ENCODE data around the gene BCO1.
"Not testable (repeated sequence)": the region's sequence is repeated elsewhere in the genome, so short reads cannot be mapped to it uniquely, and the experiment has no call there.

The BCO1 gene, protein sequence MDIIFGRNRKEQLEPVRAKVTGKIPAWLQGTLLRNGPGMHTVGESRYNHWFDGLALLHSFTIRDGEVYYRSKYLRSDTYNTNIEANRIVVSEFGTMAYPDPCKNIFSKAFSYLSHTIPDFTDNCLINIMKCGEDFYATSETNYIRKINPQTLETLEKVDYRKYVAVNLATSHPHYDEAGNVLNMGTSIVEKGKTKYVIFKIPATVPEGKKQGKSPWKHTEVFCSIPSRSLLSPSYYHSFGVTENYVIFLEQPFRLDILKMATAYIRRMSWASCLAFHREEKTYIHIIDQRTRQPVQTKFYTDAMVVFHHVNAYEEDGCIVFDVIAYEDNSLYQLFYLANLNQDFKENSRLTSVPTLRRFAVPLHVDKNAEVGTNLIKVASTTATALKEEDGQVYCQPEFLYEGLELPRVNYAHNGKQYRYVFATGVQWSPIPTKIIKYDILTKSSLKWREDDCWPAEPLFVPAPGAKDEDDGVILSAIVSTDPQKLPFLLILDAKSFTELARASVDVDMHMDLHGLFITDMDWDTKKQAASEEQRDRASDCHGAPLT

DNA sequence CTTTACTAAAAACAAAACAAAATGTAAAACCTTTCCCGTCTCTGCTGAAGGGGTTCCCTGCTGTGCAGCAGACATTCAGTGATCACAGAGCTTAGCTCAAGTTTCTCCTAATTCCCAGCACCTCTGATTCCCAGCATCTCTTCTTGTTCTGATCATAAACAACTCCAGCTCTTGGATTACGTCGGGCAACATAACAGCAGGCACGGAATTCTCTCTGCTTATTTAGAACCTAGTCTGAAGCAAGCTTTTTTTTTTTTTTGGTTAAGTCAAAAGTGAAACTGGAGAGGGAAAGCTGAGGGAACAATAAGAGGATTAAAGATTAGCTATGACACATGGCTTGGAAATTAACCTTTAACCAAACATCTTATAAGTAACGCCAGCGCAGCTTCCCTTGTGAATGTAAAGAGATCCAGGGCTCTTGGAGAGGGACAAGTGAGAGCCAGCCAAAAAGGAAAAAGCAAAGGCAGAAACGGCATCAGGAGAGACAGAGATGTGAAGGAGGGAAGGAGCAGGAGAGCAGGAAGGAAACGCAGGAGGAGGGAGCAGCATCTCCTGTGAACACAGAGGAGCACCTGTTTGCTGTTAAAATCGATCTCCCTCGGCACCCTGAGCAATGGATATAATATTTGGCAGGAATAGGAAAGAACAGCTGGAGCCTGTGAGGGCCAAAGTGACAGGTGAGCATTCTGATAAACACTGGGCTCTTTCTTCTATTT lies at the start of gene BCO1:
BCO1 (plus strand) TSS at position 394 of the 716 bp plus-strand sequence; CDS start at position 614, 220 bp downstream.
- DNase-seq, result peak; percentile 49

DNA sequence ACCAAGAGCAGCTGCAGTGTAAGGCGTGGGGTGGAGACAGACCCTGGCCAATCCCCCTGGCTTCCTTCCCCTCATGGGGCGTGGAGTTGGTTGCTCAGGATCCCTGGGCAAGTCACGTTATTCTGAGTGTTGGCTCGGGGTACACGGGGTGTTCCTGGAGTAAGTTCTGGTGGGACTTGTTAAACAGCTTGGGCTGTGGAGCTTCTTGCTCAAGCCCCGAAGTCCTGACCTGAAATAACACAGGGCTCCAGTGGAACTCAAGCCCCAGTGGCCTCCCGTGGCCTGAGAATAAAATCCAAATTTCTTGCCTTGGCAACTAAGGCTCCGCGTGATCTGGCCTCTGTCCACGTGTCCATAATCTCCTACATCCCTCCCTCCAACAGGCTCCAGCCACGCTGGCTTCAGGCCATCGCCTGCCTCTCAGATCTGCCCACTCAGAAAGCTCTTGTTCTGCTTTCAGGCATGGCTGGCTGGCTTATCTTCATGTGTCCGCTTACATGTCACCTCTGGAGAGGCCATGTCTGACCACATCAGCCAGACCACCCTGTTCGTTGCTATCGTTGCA lies 49.3 kb upstream of the BCO1 start:
- DNase-seq, result no peak

DNA sequence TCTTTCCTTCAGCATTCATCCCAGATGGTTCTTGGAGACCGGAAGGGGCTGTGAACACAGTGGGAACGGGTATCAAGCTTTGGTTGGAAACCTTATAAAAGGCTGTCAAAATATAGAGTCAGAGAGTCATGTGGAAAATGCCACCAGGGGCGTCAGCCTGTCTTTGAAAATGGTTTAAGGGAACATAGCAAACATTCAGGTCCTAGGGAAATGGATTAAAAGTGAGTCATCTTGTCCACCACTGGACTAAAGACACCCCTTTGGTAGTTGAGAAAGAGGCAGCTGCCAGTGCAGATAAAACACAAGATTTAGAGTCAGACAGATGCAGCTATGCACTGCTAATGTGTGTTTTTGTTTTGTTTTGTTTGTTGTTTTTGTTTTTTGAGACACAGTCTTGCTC lies 47.8 kb upstream of the BCO1 start:
- DNase-seq, result no peak

DNA sequence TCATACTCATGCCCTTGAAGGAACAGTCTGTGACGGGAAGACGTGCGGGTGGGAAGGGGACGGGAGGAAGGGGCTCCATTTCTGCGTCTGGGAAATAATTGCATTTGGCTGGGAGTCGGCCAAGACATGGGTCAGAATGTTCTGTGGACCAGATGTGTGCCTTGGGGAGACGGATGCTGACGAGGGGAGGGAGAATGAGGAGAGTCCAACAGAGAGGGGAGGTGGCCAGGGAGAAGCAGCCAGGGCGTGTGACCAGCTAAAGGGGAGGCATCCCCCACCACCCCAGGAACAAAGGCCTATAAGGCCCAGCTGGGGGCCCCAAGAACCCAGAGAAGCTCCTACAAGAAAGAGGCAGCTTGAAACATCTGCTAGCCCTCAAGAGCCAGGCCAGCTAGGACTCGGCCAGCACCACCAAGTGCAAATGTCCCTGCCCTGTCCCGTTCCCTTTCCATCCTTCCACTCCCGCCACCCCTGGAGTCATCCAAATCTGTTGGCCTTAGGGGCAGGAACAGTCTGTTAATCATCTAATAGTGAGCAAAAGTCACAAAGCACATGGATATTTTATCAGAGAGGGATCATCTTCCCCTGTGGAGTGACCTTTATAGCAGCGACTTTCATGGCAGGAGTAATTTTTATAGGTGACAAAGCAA lies 42.5 kb upstream of the BCO1 start:
- DNase-seq, result no peak

DNA sequence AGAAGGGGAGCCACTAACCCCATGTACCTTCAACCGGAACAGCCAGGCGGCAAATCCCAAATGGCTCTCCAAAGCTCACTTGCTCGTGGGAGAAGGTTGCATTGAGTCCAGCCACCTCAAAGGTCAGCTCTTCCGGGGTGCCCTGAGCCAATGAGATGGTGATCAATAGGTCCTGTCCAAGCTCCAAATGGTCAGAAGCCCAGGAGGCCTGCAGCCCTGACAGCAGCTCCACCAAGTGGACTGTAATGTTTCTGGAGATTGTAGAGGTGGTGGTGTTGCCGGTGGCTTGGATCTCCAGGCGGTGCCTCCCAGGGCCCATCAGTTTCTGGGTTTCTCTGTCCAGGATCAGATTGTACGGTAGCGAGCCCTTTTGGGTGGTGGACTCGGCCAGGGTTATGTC lies 39.9 kb upstream of the BCO1 start:
- DNase-seq, result no peak

DNA sequence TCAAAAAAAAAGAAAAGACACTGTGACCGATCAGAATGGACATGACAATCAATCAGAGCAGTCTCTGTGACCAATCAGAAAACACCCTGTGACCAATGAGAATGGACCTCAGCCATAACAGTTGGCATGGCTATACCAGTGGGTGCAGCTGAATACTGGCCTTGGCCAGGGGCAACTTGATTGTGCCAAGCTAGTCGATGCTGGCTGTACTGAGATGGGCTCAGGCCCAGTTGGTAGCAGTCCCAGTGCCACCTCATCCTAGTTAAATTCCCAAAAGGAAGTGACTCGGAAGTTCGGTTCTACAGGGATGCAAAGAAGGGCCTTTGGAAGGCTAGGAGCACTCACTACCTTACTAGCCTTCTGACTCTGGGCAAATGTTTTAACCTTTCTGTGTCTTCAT lies 37.2 kb upstream of the BCO1 start:
- DNase-seq, result no peak

DNA sequence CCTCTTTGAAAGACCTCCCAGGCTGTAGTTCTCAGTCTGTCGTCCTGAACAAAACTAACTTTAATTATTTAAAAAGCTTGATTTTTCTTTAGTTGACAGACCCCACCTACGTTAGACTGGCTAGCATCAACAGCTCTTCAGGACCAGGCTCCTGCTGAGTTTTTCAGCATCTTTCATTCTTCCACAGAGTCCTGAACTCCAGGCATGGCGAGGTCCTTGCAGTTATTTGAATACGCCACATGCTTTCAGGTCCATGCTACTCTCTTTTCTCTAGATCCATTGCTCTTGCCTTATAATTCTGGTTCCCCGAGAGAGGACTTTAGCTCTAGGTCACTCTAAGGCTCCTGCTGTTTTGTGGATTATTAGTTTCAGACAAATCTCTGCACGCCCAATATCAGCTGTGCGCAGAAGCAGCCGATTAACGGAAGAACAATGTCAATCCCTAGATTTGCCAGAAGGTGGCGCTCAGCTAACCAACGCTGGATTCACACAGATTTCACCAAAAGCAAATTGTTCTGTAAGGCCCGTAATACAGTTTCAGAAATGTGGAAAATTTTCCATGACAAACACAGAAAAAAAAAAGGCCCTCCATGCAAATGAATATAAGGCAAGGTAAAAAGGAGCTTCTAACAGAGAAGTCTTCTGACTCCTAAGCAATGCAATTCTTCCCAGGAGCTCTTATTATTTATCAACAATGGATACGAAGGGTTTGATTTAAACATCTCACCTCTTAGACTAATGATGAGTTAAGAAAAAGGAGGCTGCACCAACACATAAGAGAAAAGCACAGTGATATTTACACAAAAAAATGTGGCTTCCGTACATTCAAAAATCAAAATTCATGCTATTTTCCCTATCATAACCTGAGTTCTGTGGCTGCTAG lies 33.5 kb upstream of the BCO1 start:
- DNase-seq, result peak; percentile 57

DNA sequence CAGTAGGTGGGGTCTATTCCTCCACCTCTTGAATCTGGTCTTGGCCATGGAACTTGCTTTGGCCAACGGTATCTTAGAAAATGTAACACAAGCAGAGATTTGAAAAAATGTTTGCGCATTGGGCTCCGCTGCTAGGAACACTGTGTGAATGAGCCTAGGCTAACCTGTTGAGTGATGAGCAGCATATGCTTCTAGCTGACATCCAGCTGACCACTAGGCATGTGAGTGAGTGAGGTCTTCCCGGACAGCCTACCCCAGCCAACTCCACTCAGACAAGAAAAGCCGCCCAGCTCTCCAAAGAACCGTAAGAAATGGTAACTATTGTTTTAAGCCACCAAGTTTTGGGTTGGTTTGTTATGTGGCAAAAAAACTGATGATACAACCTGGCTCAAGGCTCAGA lies 31.4 kb upstream of the BCO1 start:
- DNase-seq, result no peak

DNA sequence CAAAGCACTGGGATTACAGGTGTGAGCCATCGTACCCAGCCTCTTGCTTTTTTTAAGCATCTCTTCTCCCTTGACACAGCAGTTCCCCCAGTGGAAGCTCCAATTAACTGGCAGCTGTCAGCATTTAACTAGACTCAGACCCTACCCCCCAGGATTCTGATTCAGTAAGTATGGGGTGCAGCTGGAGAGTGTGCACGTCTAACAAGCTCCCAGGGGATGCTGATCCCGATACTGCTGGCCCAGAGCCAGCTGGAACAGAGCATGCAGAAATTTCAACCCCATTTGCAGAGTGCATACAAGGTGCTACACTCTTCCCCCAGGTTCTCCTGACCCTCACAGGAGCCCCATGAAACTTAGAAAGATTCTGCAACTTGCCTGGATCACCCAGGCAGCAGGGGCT lies 27.7 kb upstream of the BCO1 start:
- no peak for DNase-seq

DNA sequence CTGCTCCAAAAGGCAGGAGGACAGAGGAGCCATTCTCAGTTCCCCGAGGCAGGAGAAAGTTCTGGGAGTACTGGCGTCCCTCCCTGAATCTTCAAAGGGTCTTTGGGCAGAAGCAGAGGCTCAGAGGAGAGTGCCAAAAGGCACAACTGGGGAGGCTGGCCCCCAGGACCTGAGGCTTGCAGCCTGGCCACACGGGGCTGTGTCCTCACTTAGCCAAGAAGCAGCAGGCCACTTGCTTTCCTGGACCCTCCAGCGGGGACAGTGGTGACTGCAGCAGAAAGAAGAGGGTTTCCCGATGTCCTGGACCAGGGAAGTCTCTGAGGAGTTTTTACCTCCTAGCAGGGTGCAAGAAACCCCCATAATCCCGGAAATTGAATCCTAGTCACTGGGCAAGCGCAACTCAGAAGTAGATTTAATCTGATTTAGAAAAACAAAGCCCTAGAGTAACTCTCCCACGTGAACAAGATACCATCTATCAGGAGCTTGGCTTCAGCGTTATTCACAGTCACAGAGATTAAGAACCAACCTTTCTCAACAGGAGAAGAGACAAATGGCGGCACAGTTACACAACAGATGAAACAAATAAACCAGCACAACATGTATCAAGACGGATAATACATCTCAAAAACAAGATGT lies 25.5 kb upstream of the BCO1 start:
- no peak for DNase-seq

DNA sequence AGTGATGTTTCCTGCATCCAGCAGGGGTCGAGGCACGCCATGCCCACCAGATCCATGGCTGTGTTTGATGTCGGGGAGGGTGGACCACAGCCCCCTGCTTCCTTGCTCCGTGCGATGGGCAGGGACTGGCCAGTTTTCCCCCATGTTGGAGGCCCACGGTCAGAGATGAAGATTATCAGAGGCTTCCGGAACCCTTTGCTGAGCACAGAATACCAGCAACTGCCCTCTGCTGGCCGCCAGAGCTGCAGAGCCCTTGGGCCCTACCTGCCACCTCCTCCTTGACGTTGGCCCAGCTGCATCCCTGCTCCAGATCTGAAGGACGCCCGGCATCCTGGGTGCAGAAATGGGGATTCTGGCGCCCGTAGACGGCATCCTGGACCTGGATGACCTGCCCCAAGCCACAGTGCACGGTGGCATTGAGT lies 23.7 kb upstream of the BCO1 start:
- DNase-seq, result no peak

DNA sequence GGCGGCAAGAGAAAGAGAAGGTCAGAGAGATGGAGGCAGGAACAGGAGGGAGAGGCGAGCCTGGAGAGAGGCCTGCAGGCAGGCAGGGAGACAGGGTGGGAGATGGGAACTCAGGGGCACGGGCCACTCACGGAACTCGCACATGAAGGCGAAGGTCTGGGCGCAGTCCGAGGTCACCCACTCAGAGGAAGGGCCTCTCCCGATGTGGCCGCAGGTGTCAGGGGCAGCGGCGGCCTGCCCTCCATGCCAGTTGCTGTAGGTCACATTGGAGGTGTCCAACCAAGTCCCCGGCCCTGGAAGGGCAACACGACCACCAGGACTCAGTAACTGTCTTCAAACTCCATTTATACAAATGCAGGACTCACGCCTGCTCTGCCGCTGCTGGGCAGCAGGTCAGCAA lies 22.4 kb upstream of the BCO1 start:
- no peak for DNase-seq

DNA sequence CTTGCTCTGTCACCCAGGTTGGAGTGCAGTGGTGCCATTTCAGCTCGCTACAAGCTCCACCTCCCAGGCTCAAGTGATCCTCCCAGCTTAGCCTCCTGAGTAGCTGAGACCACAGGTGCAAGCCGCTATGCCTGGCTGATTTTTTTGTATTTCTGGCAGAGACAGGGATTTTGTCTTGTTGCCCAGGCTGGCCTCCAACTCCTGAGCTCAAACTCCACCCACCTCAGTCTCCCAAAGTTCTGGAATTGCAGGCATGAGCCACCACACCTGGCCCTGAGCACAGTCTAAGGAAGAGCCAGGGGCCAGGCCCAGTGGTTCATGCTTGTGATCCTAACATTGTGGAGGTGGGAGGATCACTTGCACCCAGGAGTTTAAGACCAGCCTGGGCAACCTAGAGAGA lies 21.8 kb upstream of the BCO1 start:
- DNase-seq, result no peak

DNA sequence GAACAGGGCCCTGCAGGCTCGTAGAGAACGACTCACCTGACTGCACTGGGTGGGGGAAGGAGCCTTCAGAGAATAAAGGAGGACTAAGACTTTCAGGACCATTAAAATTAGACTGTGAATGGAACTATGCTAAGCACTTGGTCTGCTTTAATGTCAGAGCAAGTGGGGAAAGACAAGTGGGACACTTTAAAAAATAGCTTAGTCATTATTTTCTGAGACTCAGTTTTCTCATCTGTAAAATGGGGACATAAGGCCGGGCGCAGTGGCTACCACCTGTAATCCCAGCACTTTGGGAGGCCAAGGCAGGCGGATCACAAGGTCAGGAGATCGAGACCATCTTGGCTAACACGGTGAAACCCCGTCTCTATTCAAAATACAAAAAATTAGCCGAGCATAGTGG lies 19.3 kb upstream of the BCO1 start:
- DNase-seq, result no peak

DNA sequence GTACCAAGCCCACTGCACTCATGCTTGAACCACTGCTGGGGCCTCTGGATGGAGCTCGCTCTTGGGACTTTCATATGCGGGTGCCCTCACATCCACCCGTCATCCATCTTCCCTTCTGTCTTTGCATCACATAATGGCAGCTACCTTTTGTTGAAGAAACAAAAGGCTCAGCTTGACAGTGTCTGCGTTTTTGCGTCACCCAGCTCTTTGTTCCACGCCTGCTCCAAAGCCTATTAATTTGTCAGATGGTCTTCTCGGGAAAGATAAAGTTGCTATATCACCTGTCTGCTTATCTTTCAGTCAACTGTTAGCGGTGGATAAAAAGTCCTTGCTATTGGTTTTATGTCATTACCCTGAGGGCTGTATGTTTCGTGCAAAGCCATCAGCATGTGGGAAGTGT lies 18.1 kb upstream of the BCO1 start:
- DNase-seq, result no peak

DNA sequence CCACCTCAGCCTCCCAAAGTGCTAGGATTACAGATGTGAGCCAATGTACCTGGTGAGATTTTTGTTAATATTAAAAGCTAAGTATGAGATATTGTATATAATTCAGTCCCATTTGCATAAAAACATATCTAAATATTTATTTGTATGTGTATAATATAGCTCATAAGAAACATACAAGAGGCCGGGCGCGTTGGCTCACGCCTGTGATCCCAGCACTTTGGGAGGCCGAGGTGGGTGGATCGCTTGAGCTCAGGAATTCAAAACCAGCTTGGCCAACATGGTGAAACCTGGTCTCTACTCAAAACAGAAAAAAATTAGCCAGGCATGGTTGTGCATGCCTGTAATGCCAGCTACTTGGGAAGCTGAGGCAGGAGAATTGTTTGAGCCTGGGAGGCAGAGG lies 16.8 kb upstream of the BCO1 start:
- no peak for DNase-seq

DNA sequence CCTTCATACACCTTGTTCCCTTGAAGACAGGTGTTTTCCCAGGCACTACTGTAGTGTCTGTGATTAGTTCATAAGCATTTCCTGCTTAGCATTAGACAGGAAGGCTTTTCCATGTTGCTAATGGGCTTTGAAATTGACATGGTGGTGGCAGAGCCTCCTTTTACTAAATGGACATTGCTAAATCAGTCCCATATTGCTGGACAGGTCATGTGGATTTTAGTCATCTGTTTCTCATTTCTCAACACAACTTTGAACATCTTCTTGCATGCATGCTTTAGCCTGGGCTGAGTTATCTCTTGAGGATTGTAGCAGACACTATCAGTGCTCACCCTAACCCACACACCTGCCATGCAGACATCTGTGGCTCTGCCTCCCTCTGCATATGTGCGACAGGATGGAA lies 13.7 kb upstream of the BCO1 start:
- DNase-seq, result no peak

DNA sequence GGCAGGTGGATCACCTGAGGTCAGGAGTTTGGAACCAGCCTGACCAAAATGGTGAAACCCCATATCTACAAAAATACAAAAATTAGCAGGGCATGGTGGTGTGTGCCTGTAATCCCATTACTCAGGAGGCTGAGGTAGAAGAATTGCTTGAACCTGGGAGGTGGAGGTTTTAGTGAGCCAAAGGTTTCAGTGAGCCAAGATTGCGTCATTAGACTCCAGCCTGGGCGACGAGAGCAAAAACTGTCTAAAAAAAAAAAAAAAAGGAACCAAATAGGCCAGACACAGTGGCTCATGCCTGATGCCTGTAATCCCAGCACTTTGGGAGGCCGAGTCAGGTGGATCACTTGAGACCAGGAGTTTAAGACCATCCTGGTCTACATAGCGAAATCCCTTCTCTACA lies 12.8 kb upstream of the BCO1 start:
- DNase-seq, result not testable (repeated sequence)

DNA sequence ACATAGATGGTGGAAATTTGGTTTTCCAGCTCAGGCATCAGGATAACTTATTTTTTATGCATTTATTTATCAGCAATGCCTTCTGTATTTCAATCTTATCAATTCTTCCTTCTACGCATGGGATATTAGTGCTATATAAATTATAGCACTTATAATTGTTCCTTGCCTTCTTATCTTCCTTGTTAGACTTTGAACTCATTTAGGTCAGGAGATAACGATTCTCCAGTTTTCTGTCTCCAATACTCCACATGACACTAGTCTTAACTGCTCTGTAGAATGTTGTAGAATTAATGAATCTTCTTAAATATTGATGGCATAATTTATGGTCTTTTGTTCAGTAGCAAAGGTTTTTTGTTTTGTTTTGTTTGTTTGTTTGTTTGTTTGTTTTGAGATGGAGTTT lies 10.7 kb upstream of the BCO1 start:
- DNase-seq, result no peak

DNA sequence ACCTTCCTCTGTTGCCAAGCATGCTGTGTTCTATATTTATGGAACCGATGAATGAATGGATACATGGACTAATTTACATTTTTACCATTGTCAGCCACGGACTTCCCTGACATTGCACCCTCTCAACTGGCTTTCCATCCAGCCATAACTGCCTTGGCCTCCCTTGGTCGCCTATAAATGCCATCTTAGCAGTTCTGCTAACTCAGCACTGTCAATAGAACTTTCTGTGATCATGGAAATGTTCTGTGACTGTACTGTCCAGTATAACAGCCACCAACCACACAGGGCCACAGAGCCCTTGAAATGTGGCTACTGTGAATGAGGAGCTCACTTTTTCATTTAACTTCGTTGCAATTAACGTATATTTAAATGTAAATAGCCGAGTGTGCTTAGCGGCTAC lies 8.7 kb upstream of the BCO1 start:
- DNase-seq, result no peak

DNA sequence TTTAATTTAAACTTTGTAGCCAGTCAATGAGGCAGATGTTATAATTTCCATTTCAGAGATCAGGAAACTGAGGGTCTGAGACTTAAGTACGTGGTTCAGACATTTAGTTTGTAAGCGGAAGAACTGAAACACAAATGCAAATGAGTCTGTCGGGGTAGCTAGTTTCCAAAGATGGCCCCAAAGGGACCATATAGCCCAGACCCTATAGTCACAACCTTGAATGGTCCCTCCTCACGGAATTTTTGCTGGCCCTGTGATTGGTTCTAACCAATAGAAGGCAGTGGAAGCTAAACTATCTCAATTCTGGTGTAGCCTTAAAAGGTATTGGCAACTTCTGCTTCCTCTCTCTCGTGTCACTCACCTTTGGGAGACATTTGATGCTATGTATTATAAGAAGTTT lies 7.5 kb upstream of the BCO1 start:
- no peak for DNase-seq

All from right forelimb (tissue), 1 donor.